ENCODE data around the gene WBP11.
A peak's percentile ranks its signal among the peaks of the same experiment; 100 is the strongest.
"Not testable (repeated sequence)": the region's sequence is repeated elsewhere in the genome, so short reads cannot be mapped to it uniquely, and the experiment has no call there.

WBP11 gene

GRCh38 chr12:14771651-14772137, 31.6 kb downstream of the WBP11 start:
- no peak for DNase-seq (ENCODE audit: low read depth)

GRCh38 chr12:14770496-14771461, 32.5 kb downstream of the WBP11 start:
- peak; percentile 52 for DNase-seq (ENCODE audit: low read depth)

- DNase-seq (ENCODE audit: low read depth) = no peak
Observed at GRCh38 chr12:14769969-14770495, 33.2 kb downstream of the WBP11 start.

- no peak for DNase-seq (ENCODE audit: low read depth)
Observed at GRCh38 chr12:14769466-14769968, 33.8 kb downstream of the WBP11 start.

GRCh38 chr12:14768823-14769405, 34.4 kb downstream of the WBP11 start:
- no peak for DNase-seq (ENCODE audit: low read depth)

GRCh38 chr12:14767617-14768016, 35.7 kb downstream of the WBP11 start:
- DNase-seq (ENCODE audit: low read depth) = no peak

GRCh38 chr12:14766649-14767215, 36.5 kb downstream of the WBP11 start:
- no peak for DNase-seq (ENCODE audit: low read depth)

- DNase-seq (ENCODE audit: low read depth) = not testable (repeated sequence)
Observed at GRCh38 chr12:14766020-14766419, 37.3 kb downstream of the WBP11 start.

GRCh38 chr12:14765398-14765797, 37.9 kb downstream of the WBP11 start:
- no peak for DNase-seq (ENCODE audit: low read depth)

- DNase-seq (ENCODE audit: low read depth) = not testable (repeated sequence)
Observed at GRCh38 chr12:14759711-14760280, 43.5 kb downstream of the WBP11 start.

GRCh38 chr12:14756334-14757143, 46.7 kb downstream of the WBP11 start:
- DNase-seq (ENCODE audit: low read depth) = no peak

GRCh38 chr12:14751986-14752385, 51.3 kb downstream of the WBP11 start:
- DNase-seq (ENCODE audit: low read depth) = no peak

- DNase-seq (ENCODE audit: low read depth) = no peak
Observed at GRCh38 chr12:14743061-14743460, 60.2 kb downstream of the WBP11 start.

GRCh38 chr12:14741942-14742341, 61.3 kb downstream of the WBP11 start:
- no peak for DNase-seq (ENCODE audit: low read depth)

- DNase-seq (ENCODE audit: low read depth) = no peak
Observed at GRCh38 chr12:14741153-14741552, 62.1 kb downstream of the WBP11 start.

- not testable (repeated sequence) for DNase-seq (ENCODE audit: low read depth)
Observed at GRCh38 chr12:14736441-14736840, 66.8 kb downstream of the WBP11 start.
